ENCODE measurements around the gene GPR151.
"Not testable (repeated sequence)": the region's sequence is repeated elsewhere in the genome, so short reads cannot be mapped to it uniquely, and the experiment has no call there.

The GPR151 gene

GRCh38 chr5:146516151-146516475 lies at the start of gene GPR151:
Gene GPR151 (minus strand): TSS chr5:146516190. CDS start chr5:146516113, 77 bp downstream.
- in situ Hi-C loops (cut with MboI; ENCODE audit: low sequenced_read_pairs) = no loop called here

GRCh38 chr5:146564007-146564762 lies 48.2 kb upstream of the GPR151 start:
- in situ Hi-C loops (cut with MboI; ENCODE audit: low sequenced_read_pairs) = no loop called here

GRCh38 chr5:146562461-146562860 lies 46.5 kb upstream of the GPR151 start:
- in situ Hi-C loops (cut with MboI; ENCODE audit: low sequenced_read_pairs) = no loop called here

- in situ Hi-C loops (cut with MboI; ENCODE audit: low sequenced_read_pairs) = no loop called here
Observed at GRCh38 chr5:146561711-146562110, 45.7 kb upstream of the GPR151 start.

GRCh38 chr5:146560205-146560812 lies 44.3 kb upstream of the GPR151 start:
- in situ Hi-C loops (cut with MboI; ENCODE audit: low sequenced_read_pairs) = no loop called here

- in situ Hi-C loops (cut with MboI; ENCODE audit: low sequenced_read_pairs) = not testable (repeated sequence)
Observed at GRCh38 chr5:146556884-146557283, 40.9 kb upstream of the GPR151 start.

GRCh38 chr5:146553446-146553845 lies 37.5 kb upstream of the GPR151 start:
- in situ Hi-C loops (cut with MboI; ENCODE audit: low sequenced_read_pairs) = no loop called here

GRCh38 chr5:146549615-146550014 lies 33.6 kb upstream of the GPR151 start:
- in situ Hi-C loops (cut with MboI; ENCODE audit: low sequenced_read_pairs) = loop anchor here (10.0 to 25.0 kb wide), 2 partner anchors 415 to 638 kb away; no protein-coding TSS in a partner anchor

GRCh38 chr5:146548781-146549449 lies 32.9 kb upstream of the GPR151 start:
- in situ Hi-C loops (cut with MboI; ENCODE audit: low sequenced_read_pairs) = loop anchor here (10.0 to 25.0 kb wide), 2 partner anchors 416 to 638 kb away; no protein-coding TSS in a partner anchor

GRCh38 chr5:146544232-146544631 lies 28.2 kb upstream of the GPR151 start:
- in situ Hi-C loops (cut with MboI; ENCODE audit: low sequenced_read_pairs) = loop anchor here (10.0 to 25.0 kb wide), 2 partner anchors 421 to 643 kb away; no protein-coding TSS in a partner anchor

GRCh38 chr5:146541958-146542849 lies 26.2 kb upstream of the GPR151 start:
- in situ Hi-C loops (cut with MboI; ENCODE audit: low sequenced_read_pairs) = loop anchor here (10.0 to 25.0 kb wide), 2 partner anchors 423 to 645 kb away; no protein-coding TSS in a partner anchor

- in situ Hi-C loops (cut with MboI; ENCODE audit: low sequenced_read_pairs) = loop anchor here (10.0 to 25.0 kb wide), 2 partner anchors 424 to 647 kb away; no protein-coding TSS in a partner anchor
Observed at GRCh38 chr5:146540414-146540813, 24.4 kb upstream of the GPR151 start.

GRCh38 chr5:146539973-146540372 lies 24.0 kb upstream of the GPR151 start:
- in situ Hi-C loops (cut with MboI; ENCODE audit: low sequenced_read_pairs) = loop anchor here (10.0 to 25.0 kb wide), 2 partner anchors 425 to 647 kb away; no protein-coding TSS in a partner anchor

GRCh38 chr5:146538432-146538831 lies 22.4 kb upstream of the GPR151 start:
- in situ Hi-C loops (cut with MboI; ENCODE audit: low sequenced_read_pairs) = loop anchor here (25.0 kb wide), 1 partner anchor 649 kb away; no protein-coding TSS in a partner anchor

GRCh38 chr5:146533882-146534281 lies 17.9 kb upstream of the GPR151 start:
- in situ Hi-C loops (cut with MboI; ENCODE audit: low sequenced_read_pairs) = loop anchor here (25.0 kb wide), 1 partner anchor 653 kb away; no protein-coding TSS in a partner anchor

GRCh38 chr5:146533260-146533857 lies 17.4 kb upstream of the GPR151 start:
- in situ Hi-C loops (cut with MboI; ENCODE audit: low sequenced_read_pairs) = loop anchor here (25.0 kb wide), 1 partner anchor 654 kb away; no protein-coding TSS in a partner anchor

- in situ Hi-C loops (cut with MboI; ENCODE audit: low sequenced_read_pairs) = loop anchor here (25.0 kb wide), 1 partner anchor 657 kb away; no protein-coding TSS in a partner anchor
Observed at GRCh38 chr5:146529984-146530383, 14.0 kb upstream of the GPR151 start.

GRCh38 chr5:146528236-146528635 lies 12.2 kb upstream of the GPR151 start:
- in situ Hi-C loops (cut with MboI; ENCODE audit: low sequenced_read_pairs) = loop anchor here (25.0 kb wide), 1 partner anchor 659 kb away; no protein-coding TSS in a partner anchor

- in situ Hi-C loops (cut with MboI; ENCODE audit: low sequenced_read_pairs) = loop anchor here (25.0 kb wide), 1 partner anchor 660 kb away; no protein-coding TSS in a partner anchor
Observed at GRCh38 chr5:146527785-146528184, 11.8 kb upstream of the GPR151 start.

- in situ Hi-C loops (cut with MboI; ENCODE audit: low sequenced_read_pairs) = no loop called here
Observed at GRCh38 chr5:146523698-146524097, 7.7 kb upstream of the GPR151 start.

Measured in HL-60/S4 (cell line).